Endothelial cell of umbilical vein (primary cell): Measurements from ENCODE around the gene ANKRD40CL.

Experiments used
- CTCF ChIP-seq, 2 donors: IDR thresholded peaks; 1 replicate in 1 of 2; 2 replicates in 1 of 2; pipeline ENCODE4 v1.5.1; 2011; ENCODE audit warnings: low read length in 2 of 2, mild to moderate bottlenecking in 2 of 2, moderate library complexity in 2 of 2, control low read depth in 1 of 2, inconsistent platforms in 1 of 2, low read depth in 1 of 2; ENCODE audit not compliant: insufficient read depth in 1 of 2; ENCODE audit errors: extremely low read depth in 1 of 2
- EZH2 ChIP-seq: IDR thresholded peaks from 2 replicates; pipeline ENCODE4 v1.6.1; 2012; ENCODE audit warnings: borderline replicate concordance, low read depth, mild to moderate bottlenecking, moderate library complexity, low read length, inconsistent platforms; ENCODE audit not compliant: severe bottlenecking
- POLR2AphosphoS5 ChIP-seq: IDR thresholded peaks from 2 replicates; pipeline ENCODE4 v1.6.1; 2012; ENCODE audit warnings: low read depth, mild to moderate bottlenecking, control low read depth, low read length, moderate library complexity; ENCODE audit not compliant: insufficient read depth

GRCh38 chr17:50728112-50728429 lies 39.2 kb downstream of the ANKRD40CL start:
- no peak for TF ChIP-seq CTCF (IDR thresholded peaks at IDR 0.05; ENCODE audit: extremely low read depth in 1 of 2, insufficient read depth in 1 of 2, low read depth in 1 of 2, low read length in 2 of 2)
- no peak for TF ChIP-seq EZH2
- TF ChIP-seq POLR2AphosphoS5, result no peak
